ENCODE data around the gene ATF6.
"Not testable (repeated sequence)": the region's sequence is repeated elsewhere in the genome, so short reads cannot be mapped to it uniquely, and the experiment has no call there.

The ATF6 gene

DNA sequence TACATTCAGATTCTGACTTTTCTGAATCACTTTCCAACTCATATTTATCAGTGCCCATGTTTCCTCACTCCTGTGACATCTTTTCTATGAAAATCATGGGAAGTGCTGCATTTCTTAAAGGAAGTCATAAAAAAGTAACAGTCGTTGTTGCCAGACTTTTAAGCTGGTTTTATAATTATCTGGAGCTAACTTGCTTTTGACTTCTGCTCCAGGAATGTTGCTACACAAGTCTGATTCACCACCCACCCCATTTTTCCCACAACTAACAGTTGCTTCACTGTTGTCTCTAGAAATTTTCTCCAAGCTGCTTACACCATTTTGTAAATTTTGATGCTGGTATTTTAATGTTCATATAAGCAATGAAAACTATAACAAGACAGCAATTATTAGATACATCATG lies 32.6 kb upstream of the ATF6 start:
- DNase-seq = peak; percentile 72 to 89 (median 80)

DNA sequence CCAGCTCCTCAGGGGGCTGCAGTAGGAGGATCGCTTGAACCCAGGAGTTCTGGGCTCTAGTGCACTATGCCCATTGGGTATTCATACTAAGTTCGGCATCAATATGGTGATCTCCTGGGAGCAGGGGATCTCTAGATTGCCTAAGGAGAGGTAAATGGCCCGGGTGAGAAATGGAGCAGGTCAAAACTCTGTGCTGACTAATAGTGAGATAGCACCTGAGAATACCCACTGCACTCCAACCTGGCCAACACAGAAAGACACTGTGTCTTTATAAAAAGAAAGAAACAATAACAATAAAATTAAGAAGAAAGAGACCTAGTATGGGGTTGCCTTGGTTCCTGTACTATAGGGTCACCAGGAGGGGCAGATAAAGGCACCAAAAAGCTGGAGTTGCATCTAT lies 30.3 kb upstream of the ATF6 start:
- DNase-seq = no peak

DNA sequence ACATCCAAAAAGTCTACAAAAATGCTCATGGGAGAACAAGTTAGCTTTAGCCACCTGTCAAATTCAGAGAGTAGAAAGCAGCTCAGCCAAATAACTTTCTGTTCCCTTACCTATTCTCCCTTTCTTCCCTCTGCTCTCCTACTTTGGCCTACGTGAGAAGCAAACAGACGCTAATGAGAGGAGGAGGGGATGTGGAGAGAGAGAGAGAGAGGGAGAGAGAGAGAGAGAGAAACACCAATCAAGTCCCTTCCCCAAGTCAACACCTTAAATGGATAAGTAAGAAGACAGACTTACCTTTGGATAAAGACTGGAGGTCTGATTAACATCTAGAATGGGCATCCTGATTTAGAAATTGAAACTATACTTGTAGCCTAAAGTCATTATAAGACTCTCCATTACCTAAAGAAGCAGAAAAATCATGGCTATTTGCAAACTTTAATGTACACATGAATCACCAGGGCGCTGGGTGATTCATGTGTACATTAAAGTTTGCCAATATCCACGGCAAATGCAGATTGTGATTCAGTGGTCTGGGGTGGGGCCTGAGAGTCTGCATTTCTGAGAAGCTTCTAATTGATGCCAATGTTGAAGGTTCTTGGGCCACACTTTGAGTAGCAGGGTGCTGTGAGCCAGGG lies 29.7 kb upstream of the ATF6 start:
- peak in 2 of 4 experiments; percentile 18 to 35 for DNase-seq

DNA sequence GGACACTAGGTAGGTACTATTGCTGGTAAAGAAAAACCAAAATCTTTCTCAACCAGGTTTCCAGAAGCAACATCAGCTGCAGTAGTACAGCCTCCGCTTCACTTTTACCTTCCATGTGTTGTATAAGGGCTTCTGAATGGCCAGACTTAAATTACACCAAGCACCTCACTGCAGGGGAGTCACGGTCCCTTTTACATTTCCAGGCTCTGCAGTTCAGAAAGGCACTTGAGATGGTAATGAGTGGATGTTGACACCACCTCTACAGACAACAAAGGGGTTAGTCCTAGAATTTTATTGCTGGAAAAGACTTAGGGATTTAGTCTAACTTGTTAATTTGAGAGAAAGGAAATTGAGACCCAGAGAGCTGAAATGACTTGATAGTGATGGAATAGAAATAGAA lies 28.5 kb upstream of the ATF6 start:
- DNase-seq = no peak

DNA sequence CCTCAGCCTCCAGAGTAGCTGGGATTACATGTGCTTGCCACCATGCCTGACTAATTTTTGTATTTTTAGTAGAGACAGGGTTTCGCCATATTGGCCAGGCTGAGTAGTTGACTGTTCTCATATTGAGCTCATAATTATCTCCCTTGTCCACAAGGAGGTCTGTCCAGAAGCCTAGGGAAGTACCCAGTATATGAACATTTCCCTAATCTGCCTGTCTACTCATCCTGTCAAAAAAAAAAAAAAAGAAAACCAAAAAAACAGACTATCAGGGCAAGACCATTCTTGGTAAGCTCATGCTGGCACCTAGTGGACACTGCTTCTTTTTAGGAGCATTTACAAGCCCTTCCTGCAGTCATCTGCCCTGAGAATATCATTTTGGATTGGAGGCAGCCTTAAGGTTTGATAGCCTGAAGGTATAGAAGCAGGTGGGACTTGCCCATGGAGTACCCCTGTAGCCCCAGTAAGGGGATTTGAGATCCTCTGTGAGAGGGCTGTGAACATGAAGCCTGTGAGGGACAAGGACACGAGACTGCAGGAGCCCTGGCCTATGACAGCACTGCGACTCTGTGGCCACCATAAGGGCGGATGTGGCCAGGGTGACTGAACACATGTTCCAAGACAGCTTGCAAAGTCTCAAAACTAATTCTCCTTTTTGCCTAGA lies 27.4 kb upstream of the ATF6 start:
- peak; percentile 85 to 96 (median 88) for DNase-seq

DNA sequence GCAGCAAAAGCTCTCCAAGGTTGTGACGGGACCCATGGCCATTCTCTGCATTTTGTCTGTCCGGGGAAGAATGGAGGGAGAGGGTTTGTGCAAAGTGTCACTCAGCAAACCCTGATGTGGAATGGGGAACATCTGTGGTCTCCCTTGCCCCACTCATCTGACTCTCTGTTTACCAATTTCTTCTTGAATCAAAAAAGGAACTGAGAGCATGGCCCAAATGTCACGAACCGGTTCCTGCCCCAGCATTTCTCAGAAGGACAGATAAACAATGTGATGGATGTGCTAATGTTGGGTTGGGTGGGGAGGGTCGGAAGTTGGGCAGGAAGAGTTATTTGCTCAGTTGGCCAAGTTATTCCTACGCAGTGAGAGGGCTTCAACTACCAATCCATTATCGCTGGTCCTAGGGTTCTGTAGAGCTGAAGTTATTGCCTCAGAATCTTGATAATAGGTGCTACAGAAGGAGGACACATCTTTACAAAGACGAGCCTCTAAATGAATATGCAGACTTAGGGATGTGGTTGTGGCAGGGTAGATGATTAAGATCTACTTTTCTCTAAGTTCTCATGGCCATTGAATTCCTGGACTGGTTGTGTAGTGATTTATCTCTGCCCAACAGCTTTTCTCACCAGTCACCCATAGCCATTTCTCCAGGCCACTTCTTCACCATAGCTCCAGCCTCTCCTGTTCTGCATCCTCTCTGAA lies 26.1 kb upstream of the ATF6 start:
- peak; percentile 75 to 90 (median 84) for DNase-seq

DNA sequence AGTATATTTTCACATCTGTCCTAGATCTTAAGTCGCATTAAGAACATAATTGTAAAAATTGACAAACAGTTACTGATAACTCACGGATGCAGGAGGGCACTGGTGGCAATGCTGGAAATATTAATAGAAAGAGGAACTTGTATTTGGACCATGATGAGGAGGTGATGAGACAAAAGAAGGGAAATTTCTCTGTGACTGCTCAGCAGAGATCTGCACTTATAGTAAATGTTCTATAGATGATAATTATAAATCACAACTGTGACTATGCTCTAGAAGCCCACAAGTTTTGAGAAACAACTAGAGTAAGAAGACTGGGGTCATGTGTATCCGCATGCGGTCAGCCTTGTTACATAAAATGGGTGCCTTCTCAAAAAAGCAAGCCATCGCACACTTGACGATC lies 25.2 kb upstream of the ATF6 start:
- DNase-seq = peak in 3 of 4 experiments; percentile 24 to 57 (median 53)

DNA sequence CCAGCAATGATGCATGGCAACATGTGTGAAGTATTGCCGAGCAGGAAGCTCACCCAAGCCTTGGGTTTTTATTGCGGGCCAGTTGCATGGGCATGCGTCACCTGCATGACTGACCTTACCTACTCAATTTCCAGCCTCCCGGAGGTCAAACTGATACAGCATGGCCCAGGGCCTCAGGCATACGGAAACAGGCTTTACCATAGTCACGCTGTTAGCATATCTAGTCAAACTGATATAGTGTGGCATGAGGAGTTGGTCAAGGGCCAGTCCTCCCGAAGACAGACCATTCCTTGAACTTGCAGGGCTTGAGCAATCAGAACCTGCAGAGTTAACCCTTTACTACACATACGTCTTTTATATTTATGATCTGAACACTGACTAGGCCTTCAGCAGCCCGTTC lies 22.9 kb upstream of the ATF6 start:
- DNase-seq = no peak

DNA sequence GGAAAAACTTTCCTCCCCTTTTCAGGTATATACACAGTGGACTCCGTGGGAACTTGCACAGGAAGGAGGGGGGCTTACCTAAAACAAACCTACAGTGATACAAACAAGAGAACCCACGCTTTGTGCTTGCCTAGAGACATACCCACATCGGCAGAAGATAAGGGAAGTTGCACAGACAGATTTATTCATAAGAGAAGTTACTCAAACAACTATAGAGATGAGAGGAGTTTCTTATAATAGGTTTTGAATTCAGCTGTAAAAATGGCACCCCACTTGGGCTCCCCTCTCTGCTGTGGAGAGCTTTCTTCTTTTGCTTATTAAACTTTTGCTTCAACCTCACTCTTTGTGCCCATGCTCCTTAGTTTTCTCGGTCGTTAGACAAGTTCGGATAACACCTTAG lies 18.3 kb upstream of the ATF6 start:
- peak; percentile 31 to 77 (median 64) for DNase-seq

DNA sequence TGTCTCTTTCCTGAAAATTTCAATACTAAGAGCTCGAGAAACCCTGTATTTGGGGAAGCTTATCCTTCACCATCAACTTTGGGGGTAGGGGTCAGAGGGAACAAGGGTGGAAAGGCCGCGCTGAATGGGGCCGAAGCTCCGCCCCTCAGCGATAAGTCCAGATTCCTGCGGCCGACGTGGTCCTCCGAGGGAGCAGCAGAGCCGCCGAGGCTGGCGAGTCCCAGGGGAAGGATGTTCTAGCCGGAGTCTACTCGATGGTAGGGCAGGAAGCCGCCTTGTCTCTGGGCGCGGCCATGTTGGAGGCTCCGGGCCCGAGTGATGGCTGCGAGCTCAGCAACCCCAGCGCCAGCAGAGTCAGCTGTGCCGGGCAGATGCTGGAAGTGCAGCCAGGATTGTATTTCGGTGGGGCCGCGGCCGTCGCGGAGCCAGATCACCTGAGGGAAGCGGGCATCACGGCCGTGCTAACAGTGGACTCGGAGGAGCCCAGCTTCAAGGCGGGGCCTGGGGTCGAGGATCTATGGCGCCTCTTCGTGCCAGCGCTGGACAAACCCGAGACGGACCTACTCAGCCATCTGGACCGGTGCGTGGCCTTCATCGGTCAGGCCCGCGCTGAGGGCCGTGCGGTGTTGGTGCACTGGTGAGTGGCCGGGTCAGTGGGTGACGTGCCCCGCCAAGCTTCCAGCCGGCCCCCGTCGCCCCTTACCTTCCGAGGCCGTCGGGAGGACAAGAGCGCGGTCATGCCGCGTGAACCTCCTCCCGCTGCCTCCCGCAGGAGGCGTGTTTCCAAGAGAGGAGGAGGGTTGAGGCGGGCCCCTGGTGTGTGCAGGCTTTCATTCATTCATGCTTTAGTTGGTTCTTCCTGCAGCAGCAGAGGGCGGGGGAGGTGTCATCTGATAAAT lies 16.4 kb upstream of the ATF6 start, which contains the start of gene DUSP12:
Gene DUSP12, plus strand, starts transcription at position 278 of the 899 bp plus-strand sequence. Its CDS starts 16 bp downstream, at position 294.
- peak; percentile 92 to 97 (median 97) for DNase-seq

DNA sequence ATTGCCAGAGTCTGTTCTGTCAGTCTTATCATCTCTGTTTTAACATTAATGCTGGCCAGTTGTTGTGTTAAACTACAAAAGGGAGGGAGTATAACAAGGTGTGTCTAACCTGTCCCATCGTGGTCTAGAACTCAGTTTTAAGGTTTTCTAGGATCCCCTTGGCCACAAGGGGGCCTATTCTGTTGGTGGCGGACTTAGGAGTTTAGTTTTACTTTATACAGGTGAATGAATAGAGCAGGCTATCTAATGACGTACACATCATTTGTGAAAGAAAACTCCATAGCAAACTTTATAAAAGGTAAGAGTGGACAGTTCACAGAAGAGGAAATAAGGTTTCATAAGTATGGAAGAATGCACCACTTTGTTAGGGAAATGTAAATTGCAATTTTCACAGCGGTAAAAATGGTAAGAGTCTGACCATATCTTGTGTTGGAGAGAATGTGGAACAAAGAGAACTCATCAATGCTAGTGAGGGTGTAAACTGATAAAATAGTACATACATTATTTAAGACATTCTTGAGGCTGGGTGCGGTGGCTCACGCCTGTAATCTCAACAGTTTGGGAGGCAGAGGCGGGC lies 2.5 kb upstream of the ATF6 start:
- DNase-seq = peak in 2 of 4 experiments; percentile 26 to 35

DNA sequence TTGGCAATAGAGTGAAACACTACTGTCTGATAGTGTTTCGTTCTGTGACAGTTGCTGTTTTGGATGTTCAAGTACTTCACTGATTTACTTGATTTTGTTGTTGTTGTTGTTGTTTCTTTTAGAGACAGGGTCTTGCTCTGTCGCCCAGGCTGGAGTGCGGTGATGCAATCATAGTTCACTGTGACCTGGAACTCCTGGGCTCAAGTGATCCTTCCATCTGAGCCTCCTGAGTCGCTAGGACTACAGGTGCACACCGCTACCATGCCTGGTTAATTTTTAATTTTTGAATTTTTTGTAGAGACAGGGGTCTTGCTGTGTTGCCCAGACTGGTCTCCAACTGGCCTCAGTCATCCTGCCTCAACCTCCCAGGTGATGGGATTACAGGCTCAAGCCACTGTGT lies 2.3 kb downstream of the ATF6 start:
- DNase-seq = no peak

DNA sequence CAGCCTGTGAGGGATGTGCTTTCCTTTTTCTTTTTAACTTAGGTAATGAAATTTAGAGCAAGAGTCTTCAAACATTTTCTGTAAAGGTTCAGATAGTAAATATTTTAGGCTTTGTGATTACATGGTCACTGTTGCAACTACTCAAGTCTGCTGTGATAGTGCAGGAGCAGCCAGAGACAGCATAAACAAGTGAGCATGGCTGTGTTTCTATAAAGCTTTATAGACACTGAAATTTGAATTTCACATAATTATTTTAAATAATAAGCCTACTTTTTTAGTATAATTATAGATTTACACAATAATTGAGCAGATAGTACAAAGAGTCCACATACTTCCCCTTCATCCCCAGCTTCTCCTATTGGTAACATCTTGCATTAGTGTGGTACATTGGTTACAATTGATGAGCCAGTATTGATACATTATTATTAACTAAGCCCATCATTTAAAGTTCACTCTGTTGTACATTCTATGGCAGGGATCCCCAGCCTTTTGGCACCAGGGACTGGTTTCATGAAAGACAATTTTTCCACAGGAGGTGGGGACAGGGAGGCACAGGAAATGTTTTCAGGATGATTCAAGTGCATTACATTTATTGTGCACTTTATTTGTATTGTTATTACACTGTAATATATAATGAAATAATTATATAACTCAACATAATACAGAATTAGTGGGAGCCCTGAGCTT lies 3.0 kb downstream of the ATF6 start:
- DNase-seq = no peak

DNA sequence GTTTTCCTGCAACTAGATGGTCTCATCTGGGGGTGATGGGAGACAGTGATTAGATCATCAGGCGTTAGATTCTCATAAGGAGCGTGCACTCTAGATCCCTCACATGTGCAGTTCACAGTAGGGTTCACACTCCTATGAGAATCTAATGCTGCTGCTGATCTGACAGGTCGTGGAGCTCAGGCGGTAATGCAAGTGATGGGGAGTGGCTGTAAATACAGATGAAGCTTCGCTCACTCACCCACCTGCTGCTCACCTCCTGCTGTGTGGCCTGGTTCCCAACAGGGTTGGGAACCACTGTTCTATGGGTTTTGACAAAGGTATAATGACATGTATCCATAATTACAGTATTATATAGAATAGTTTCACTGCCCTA lies 3.5 kb downstream of the ATF6 start:
- DNase-seq = not testable (repeated sequence)

DNA sequence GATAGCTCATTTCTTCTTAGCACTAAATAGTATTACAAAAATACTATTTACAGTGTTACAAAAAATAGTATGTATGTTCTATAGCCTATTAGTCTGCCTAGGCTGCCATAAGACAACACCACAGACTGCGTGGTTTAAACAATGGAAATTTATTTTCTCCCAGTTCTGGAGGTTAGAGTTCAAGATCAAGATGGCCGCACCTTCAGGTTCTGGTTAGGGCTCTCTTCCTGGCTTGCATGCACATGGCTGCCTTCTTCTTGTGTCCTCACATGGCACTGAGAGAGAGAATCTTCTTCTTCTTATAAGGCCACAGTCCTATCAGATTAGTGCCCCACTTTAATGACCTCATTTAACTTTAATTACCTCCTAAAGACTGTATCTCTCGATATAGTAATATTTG lies 4.1 kb downstream of the ATF6 start:
- no peak for DNase-seq

DNA sequence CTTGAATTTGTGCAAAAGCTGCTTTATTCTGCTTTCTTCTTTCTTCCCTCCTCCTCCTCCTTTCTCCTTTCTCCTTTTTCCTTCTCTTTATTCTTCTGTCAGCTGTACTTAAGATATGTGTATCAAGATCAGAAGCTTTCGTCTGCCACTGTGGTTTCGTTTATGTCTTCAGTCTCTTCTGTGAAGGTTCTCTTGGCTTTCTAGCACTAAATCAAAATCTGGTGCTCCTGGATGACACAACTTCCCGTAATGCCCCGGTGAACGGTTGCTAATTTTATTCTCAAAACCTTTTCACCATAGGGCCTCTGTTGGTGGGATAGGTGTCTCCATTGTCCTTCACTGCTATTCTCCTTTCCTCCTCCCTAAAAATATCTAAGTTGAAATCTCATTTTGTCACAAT lies 5.0 kb downstream of the ATF6 start:
- no peak for DNase-seq

DNA sequence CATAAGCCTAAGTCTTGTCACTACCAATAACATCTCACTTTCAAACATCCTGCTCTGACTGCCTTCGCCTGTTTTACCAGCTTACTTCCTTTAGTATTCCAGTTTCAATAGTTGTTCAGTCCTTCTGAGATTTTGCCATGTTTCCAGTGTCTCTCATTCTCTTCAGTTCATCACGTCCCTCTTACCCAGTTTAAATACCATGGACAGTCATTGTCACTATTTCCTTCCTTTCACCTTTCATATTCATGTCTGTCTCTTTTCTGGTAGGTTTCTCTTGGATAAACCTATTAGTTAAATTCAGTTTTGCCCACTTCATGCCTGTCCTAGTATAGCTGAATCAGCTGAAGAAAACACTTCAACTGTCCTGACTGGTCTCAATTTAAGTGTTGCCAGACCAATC lies 5.9 kb downstream of the ATF6 start:
- DNase-seq = no peak

DNA sequence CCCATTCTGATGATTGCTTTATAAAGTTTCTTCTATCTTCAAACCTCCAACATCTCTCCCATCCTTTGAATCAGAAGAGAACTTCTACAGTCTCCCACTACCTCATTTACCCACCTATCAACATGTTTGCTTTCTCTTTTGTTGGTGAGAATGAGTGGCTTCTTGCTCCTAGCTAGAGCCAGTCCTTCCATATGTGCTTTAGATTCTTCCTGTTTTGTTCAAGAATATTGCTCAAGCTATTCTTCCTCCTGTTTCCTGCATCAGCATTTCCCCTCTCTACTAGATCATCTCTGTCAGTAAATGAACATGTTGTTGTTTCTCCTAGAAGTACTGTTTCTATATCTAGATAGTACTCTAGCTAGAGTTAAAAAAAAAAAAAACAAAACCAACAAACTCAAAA lies 6.3 kb downstream of the ATF6 start:
- peak; percentile 45 to 87 (median 69) for DNase-seq

DNA sequence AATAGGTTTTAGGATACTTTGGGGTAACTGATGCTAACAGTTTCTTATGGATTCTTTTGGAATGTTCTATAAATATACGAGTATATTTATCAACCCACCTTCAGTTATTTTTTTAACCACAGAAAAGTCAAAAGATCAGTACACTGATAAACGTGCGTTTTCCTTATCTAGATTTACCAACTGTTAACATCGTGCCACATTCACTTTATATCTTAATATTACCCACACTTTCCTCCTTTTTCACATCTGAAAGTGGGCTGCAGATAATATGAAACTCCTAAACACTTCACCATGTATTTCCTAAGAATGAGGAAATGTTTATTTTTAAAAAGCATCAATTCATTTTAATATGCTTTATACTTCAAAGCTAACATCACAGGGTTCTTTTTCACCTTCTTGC lies 7.7 kb downstream of the ATF6 start:
- DNase-seq = no peak

DNA sequence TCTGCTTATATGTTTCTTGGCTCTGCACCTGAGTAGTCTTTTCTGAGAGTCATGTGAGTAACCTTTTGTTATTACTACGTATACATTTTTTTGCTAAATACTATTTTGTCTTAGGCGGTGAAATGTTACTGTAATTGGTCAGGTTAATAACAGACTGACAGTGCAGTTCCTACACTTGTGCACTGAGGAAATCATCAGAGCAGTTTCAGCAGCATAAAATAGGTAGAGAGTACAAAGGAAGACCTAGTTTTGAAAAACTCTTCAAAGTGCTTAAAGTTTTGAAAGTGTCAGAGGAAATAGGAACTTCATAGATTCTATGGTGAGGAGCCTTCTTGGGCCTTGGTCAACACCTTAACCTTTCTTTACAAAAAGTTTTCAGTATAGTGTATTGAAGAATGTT lies 11.1 kb downstream of the ATF6 start:
- no peak for DNase-seq

DNA sequence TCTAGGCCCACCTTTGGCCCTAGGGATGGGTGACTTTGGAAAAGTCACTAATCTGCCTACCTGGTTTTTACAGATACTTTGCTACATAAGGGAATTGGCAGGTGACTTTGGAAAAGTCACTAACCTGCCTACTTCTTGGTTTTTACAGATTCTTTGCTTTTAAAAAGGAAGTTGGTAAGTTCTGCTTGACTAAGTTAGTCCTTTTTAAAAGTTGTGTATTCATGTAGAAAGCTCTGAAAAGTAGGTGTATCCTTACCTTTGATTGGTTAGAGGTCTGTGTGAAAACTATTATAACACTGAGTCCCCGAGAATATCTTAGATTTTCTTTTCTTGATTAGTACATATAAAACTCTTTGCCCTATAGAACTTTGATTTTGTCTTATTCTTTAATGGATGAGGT lies 12.4 kb downstream of the ATF6 start:
- no peak for DNase-seq

DNA sequence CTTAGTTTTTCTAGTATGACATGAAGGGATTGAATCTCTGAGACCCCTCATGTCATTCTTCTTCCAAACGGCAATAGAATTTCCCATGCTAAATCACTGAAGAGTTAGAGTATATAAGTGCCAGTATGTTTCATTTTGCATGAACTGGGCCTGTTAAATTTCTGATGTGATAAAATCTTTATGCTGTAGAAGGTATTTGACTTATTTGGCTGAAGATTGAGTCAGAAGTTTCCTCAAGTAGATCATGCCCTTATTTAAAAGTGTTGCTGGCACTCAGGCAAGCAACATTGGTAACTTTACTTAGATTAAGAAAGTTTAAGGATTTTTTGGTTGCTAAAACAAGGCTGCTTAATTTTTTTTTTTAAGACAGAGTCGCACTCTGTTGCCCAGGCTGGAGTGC lies 13.3 kb downstream of the ATF6 start:
- no peak for DNase-seq

All from suppressor macrophage (primary cell).